Measurements from ENCODE around the gene ARHGAP10.

GRCh38 chr4:147933316-147933715 lies 201.4 kb downstream of the ARHGAP10 start:
- TF ChIP-seq EZH2 (optimal IDR thresholded peaks at IDR 0.05; ENCODE audit: low read depth, low read length), result no peak
- TF ChIP-seq CTCF (IDR thresholded peaks at IDR 0.05; ENCODE audit: low read length), result no peak
- no peak for TF ChIP-seq EZH2phosphoT487 (IDR thresholded peaks at IDR 0.05; ENCODE audit: low read length)

Measured in MM.1S (cell line).